HG02571 (cell line): ENCODE results near the gene TRIM44.
"Not testable (repeated sequence)": the region's sequence is repeated elsewhere in the genome, so short reads cannot be mapped to it uniquely, and the experiment has no call there.

ENCODE experiments used
- ATAC-seq: cut with Tn5 transposase; IDR thresholded peaks from one replicate; pipeline ENCODE4 v1.9.1; 2021; ENCODE audit warnings: mild to moderate bottlenecking, moderate library complexity; ENCODE audit not compliant: unreplicated experiment

Gene TRIM44

DNA sequence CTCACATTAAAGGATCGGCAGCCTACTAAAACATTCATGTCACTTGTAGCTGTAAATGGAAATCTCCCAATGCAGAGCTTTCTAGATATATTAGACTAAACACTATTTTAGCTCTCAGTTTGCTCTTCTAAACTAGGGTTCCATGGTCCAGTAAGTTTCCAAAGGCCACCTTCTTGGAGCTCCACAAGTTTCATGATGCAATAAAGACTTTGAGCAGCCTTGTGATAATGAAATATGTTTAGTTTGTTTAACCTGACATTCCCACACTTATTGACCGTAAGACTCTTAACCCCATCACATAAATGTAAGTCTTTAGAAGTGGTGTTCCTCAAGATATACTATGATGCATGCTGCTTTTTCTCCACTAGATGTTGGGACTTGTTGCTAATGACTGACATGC lies 87.7 kb downstream of the TRIM44 start:
- no peak for ATAC-seq

DNA sequence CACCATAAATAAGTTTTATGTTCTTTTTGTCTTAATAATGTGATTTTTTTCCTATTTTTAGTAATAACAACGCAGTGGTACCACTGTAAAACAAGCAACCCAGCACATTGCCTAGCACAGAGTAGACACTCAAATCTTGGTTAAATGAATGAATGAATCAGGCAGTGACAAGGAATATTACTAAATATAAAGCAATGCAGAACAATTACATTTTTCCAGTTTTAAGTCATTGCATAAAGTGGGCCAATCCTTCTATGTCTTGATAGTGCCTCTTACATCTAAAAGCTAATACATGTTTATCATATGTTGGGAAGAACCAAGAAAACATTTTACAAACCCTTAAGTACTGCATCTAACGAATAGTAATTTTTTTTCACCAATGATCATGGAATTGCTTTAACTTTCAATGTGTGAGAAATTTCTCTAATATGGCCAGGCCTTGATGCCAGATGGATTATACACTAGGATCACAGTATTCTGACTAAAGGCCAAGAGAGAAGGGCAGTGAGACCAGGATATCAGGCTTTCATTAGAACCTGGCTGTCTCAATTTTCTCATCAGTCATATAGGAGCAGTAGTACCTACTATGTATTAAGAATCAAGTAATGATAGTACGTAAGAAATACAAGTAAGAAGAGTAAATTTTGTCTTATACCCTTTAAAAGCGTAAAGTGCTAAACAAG lies 88.5 kb downstream of the TRIM44 start:
- no peak for ATAC-seq

DNA sequence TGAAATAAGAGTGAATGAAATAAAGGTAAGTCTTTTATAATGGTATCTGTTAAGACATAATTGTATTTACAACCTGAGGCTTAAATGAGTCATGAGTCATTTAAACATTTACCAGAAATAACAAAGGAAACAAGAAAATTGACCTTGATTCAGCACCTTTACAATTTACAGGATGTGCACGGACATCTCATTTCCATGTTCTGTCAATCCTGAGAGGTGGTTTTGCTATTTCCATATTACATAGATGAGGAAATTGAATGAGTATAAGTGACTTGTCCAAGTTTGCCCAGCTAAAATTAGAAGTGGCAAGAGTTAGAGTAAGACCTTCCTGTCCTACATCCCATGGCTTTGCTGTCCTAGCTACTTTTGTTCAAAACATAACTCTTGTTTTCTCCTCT lies 89.1 kb downstream of the TRIM44 start:
- no peak for ATAC-seq

DNA sequence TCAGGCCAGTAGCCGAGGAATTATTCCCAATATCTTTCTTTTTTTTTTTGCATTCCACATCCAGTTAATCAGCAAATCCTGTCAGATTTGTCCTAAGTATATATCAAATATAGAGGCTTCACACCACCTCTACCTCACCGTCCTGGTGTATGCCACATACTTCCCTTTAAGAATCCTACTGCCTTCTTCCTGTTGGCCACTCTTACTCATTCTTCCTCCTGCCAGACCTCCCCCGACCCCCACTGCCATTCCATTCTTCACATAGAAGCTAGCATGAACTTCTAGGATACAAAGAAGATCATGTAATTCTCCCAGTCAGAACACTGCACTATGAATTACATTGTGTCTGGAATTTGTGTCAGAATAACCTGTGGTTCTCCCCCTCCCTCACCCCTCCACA lies 89.5 kb downstream of the TRIM44 start:
- ATAC-seq: no peak

DNA sequence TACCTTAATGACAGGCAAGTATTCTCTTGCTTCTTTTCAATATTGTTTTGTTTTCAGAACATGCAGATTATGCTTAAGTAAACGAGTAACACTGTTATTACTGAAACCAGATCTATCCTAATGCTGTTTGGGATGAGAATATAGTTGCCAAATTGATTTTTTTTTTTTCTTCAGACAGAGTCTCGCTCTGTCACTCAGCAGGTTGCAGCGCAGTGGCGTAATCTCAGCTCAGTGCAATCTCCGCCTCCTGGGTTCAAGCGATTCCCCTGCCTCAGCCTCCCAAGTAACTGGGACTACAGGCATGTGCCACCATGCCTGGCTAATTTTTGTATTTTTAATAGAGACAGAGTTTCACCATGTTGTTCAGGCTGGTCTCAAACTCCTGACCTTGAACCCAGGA lies 91.0 kb downstream of the TRIM44 start:
- ATAC-seq: not testable (repeated sequence)

DNA sequence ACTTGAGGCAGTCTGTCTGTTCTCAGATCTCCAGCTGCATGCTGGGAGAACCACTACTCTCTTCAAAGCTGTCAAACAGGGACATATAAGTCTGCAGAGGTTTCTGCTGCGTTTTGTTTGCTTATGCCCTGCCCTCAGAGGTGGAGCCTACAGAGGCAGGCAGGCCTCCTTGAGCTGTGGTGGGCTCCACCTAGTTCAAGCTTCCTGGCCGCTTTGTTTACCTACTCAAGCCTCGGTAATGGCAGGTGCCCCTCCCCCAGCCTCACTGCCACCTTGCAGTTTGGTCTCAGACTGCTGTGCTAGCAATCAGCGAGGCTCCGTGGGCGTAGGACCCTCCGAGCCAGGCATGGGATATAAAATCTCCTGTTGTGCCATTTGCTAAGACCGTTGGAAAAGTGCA lies 97.4 kb downstream of the TRIM44 start:
- not testable (repeated sequence) for ATAC-seq

DNA sequence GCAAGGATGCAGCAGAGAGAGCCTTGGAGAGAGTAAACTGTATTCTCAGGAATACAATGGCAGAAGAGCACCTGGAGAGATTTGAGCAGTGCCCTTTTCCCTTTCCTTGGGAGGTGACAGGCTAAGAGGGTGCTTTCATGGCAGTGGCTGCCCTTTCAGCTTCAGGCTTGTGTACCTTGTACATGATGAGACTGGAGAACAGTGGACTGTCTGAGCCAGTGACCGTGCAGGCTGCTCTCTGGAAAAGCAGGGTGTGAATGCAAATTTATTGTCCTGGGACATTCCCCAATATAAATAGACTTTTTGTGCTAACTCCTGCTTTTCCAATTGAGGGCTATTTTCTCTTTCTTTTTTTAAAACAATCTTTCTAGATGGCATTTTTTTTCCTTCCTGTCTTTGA lies 99.3 kb downstream of the TRIM44 start:
- ATAC-seq: no peak

DNA sequence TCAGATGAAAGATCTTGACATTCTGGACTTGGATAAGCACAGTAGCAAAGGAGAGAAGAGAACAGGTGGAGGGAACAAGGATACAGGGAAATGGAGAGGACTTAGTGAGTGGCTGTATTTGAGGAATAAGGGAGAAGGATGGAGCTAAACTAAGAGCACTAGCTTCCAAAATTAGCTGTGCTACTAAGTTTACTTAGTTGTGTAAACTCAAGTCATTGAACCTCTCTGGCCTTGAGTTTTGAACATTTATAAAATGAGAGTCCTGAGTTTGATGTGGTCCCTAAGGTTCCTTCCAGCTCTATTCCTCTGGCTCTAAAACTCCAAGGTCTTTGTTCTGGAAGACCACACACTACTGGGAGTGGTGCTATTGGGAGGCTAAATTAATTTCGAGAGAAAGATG lies 100.7 kb downstream of the TRIM44 start:
- no peak for ATAC-seq

DNA sequence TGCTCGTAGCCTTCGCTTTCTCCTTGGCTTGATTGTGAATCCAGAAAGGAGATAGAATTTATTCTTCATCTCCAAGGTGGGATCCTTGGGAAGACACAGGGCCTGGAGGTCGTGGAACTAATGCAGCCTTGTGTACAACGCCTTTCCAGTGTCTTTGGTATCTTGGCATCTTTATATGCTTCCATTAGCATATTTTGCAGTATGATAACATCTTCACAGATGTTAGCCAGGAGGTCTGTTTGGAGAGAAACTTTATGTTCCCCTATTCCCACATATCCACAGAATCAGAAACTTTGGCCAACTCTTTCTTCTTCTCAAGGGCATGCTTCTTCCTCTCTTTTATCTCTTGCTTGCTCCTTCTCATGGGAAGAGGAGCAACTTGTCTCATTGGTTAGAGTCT lies 101.2 kb downstream of the TRIM44 start:
- no peak for ATAC-seq

DNA sequence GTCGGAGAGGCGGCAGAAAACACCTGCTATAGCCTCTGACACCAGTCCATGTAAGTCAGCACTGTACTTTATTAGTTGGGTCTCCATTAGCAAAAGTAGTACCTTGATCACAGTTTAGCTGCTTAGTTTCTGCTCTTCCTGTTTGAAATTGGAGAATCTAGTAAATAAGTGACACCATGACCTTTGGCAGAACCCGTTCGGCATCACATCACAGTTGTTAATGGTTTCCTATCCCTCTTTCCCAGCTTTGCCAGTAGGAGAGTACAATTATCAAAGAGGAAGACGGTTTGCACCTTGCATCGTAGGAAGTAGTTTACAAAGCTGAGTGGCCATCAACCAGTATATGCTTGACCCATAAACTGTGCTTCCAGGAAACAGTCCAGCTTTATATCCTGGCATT lies 101.8 kb downstream of the TRIM44 start:
- ATAC-seq: no peak

DNA sequence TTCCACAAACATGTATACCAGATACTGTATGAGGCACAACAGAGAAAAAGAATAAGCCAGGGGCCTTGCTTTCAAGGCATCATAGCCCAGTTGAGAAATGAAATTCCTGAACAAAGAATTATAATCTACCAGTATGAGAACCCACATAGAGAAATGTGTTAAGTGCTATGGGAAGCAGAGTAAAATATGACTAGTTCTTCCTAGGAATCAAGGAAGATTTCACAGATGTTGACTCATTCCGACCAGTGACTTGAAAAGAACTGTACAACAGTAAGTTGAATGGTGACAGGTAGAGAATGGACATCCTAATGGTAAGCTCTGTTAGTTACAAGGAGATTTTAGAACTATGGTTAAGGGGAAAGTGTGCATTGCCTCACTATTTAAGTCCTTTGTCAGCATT lies 102.6 kb downstream of the TRIM44 start:
- no peak for ATAC-seq

DNA sequence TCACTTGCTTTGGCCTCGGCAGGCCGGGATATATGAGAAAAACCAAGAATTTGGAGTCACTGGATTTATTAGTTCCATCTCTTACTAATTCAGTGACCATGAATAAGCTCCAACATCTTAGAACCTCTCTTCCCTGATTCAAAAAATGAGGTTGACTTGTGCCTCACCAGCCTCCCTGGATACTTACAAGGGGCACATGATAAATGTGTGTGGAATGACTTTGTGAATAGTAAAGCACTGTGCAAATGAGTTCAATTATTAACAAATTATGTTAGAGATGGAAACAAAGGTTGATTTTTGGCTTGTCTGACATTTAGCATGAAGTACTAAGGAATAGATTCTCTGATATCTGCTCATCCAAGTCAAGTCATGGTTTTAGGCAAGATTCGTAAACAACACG lies 104.1 kb downstream of the TRIM44 start:
- no peak for ATAC-seq

DNA sequence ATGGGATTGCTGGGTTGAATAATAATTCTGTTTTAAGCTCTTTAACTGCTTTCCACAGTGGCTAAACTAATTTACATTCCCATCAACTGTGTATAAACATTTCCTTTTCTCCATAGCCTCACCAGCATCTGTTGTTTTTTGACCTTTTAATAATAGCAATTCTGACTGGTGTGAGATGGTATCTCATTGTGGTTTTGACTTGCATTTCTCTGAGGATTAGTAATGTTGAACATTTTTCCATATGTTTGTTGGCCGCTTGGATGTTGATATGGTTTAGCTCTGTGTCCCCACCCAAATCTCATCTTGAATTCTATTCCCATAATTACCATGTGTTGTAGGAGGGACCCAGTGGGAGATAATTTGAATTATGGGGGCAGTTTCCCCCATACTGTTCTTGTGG lies 107.8 kb downstream of the TRIM44 start:
- not testable (repeated sequence) for ATAC-seq

DNA sequence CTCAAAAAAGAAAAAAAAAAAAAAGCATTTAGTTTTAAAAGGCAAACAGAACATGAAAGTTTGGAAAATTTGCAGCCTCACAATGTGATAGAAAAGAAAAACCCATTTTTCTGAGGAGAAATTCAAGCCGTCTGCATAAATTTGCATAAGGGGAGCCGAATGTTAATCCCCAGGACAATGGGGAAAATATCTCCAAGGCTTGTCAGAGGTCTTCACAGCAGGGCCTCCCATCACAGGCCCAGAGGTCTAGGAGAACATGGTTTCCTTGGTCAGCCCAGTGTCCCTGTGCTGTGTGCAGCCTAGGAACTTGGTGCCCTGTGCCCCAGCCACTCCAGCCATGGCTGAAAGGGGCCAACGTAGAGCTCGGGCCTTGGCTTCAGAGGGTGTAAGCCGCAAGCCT lies 109.1 kb downstream of the TRIM44 start:
- no peak for ATAC-seq

DNA sequence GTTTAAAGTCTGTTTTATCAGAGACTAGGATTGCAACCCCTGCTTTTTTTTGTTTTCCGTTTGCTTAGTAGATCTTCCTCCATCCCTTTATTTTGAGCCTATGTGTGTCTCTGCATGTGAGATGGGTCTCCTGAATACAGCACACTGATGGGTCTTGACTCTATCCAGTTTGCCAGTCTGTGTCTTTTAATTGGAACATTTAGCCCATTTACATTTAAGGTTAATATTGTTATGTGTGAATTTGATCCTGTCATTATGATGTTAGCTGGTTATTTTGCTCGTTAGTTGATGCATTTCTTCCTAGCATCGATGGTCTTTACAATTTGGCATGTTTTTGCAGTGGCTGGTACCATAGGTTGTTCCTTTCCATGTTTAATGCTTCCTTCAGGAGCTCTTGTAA lies 114.7 kb downstream of the TRIM44 start:
- ATAC-seq: not testable (repeated sequence)

DNA sequence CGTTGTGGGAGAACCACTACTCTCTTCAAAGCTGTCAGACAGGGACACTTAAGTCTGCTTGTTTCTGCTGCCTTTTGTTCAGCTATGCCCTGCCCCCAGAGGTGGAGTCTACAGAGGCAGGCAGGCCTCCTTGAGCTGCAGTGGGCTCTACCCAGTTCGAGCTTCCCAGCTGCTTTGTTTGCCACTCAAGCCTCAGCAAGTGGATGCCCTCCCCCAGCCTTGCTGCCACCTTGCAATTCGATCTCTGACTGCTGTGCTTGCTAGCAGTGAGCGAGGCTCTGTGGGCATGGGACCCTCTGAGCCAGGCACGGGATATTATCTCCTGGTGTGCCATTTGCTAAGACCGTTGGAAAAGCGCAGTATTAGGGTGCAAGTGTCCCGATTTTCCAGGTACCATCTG lies 116.4 kb downstream of the TRIM44 start:
- not testable (repeated sequence) for ATAC-seq

DNA sequence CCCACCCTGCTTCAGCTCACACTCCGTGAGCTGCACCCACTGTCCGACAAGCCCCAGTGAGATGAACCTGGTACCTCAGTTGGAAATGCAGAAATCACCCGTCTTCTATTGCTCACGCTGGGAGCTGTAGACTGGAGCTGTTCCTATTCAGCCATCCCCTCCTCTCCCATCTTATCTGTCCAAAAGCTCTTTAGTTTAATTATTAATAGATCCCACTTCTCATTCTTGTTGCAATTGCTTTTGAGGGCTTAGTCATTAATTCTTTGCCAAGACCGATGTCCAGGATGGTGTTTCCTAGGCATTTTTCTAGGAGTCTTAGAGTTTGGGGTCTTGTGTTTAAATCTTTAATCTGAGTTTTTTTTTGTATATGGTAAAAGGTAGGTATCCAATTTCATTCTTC lies 116.8 kb downstream of the TRIM44 start:
- ATAC-seq: no peak

DNA sequence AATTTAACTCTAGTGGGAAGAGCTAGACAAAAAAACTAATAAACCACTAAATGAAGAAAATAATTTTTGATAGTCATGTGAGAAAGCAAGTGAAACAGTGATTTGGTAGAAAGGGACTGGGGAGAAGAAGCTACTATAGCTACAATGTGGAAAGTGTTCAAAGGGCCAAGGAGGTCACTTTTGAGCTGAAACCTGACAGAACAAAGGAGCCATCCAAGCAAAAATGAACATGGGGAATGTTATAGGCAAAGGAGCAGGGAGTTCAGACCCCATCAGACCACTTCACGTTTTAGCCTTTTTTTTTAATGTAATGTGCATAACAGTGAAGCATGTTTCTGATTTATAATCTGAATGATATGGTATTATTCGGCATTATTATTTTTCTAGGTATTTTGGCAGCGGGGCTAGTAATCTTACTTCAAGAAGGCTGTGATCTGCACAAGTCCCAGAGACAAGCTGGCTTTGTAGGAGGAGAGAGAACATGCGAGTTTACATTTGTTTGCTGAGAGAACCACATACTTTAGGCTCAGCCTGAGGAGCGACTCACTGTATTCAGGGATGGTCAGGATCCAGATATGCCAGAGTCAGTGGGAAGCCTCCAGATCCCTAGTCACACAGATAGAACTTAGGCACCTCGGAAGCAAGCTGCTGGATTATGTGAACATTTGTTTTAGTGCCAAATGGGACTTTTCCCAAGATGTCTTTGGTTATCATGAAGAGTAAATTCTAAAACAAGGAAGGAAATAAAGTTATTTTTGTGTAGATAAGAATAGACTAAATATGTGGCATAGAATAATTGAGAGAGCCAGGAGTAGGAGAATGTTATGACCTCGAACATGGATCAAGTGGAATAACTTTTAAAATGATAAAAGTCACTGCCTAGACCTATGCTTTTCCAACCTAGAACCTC lies 118.6 kb downstream of the TRIM44 start:
- ATAC-seq: no peak

DNA sequence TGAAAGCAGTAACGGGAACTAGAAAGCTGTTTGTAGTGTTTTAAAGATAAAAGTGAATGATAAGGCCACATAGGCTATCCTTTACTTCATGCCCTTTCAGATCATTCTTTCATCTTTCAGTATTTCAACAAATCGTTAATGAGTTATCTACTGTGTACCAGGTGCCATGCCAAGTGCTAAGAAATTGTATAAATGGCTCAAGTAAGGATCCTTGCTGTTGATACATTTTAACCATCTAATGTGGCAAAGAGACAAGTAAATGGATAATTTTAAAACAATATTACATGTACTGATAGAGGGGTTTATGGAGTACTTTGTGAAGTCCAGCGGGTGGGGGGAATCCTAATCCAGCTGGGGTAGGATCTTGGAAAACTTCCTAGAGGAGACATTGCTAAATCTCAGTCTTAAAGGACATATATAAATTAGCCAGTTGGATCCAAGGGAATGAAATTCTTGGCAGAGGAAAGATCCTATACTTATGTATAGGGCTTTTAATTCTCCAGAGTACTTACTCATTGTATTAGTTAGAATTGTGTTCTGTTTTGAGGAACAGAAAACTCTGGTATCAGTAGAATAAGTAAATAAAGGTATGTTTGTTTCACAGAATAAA lies 119.4 kb downstream of the TRIM44 start:
- ATAC-seq: no peak

DNA sequence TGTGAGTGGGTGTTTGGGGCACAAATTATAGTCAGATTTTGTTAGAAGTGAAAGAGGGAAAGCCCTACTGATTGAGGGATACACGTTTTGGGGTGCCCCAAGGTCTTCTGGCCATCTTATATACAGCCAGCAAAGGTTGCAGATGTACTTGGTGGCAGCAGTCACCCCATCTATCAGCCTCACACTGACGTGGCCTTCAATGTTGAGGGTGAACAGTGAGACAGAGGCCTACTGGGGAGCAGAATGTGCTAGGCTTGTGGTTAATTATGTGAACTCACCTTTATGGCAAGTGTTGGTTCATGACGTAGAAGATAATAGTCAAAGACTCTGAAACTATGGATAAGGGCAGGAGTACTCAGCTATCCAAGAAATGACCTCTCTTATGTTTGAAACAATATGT lies 121.2 kb downstream of the TRIM44 start:
- no peak for ATAC-seq

DNA sequence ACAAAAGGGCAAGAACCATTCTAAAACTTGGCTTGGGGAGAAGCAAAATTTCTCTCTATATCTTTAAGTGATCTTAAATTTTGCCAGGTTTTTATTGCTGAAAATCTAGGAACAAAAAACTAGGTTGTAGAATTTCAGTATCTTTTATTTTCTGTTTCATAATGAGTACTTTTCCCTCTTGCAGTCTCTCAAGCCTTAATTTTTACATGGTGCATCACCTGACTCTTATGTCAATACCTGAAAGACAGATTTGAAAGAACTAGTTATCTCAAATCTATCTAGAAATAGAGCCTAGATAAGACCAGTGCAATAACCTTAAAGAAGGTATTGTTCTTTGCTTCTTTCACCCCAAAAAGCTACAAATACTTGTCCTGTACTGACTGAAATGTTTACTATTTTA lies 122.1 kb downstream of the TRIM44 start:
- ATAC-seq: no peak
